HS-5 (cell line): ENCODE results near the gene ASTL.
"Not testable (repeated sequence)": the region's sequence is repeated elsewhere in the genome, so short reads cannot be mapped to it uniquely, and the experiment has no call there.

Experiments
- DNase-seq: peaks from one replicate; pipeline ENCODE4 v3.0.0-alpha.2; 2012; ENCODE audit warnings: low read depth

The ASTL gene

DNA sequence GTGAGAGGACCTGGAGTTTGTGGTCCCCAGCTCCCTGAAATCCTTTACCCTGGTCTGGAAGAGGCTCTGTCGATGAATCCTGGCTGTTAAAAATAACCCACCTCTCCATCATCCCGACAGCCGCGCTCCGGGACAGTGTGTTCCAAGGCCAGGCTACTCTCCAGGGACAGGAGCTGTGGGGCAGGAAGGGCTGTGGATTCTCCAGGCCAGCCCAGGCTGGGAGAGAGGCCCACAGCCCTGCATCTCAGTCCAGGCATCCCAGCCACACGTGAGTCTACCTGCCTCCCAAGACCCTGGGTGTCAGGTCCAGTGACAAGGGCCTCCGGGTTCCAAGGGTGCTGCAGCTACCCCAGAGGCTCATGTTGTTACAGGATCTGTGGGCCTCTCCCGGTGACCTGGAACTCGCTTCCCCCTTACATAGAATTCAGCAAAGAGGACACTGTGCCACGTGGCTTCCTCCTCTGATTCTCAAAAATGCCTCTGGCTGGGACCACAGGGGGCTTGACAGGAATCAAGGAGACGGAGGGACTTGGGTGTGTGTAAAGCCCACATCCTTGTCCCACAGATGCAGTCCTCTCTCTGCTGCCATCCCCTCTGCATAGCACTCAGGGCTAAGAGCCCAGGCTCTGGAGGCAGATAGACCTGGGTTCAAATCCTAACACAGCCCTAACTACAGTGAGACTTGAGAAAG, 39.3 kb downstream of the ASTL start:
- no peak for DNase-seq

DNA sequence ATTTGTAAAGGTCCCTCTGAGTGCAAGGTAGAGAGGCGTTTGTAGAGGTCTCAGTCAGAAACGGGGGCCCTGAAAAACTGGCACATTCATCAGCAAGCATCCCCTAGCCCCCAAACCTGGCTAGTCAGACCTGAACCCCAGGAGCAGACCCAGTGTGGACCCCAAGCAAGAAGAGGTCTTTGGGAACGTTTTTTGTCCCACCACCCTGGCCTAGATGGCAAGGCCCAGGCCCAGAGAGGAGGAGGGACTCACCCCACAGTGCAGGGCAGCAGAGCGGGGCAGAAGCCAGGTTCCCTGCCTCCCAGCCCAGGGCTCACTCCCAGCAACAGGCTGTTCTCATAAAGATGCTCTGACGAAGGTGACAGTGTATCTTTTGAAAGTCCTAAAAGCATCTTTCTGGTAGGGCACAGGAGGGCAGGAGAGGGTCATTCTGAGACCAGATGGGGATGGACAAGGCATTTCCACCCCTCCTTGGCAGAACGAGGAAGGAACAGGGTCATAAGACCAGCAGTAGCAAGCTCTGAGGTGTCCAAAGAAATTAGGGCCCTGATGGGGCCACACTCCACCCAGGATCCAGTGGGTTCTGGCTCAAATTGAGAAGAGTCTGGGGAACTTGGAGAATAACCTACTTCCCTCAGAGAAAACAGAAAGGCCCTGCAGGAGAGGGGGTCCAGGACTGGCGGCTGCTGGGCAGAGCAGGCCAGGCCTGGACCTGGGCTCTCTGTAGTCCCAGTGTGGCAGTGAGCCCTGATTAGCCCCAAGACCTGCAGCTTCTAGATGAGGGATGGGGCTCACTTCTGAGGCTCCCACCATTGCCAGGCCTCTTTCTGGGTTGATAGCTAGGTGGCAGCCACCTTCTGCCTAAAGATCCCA, 40.1 kb downstream of the ASTL start:
- no peak for DNase-seq

DNA sequence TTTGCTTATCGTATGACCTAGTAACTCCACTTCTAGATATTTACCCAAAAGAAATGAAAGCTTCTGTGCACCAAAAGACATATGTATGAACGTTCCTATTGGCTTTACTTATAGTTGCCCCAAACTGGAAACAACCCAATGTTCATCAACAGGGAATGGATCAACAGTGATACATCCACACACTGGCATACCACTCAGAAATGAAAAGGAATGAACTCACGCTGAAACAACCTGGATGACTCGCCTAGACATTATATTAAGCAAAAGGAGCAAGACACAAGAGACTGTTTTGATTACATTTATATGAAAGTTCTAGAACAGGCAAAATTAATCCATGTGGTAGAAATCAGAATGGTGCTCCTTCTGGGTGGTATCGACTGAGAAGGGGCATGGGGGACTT, 40.9 kb downstream of the ASTL start:
- no peak for DNase-seq

DNA sequence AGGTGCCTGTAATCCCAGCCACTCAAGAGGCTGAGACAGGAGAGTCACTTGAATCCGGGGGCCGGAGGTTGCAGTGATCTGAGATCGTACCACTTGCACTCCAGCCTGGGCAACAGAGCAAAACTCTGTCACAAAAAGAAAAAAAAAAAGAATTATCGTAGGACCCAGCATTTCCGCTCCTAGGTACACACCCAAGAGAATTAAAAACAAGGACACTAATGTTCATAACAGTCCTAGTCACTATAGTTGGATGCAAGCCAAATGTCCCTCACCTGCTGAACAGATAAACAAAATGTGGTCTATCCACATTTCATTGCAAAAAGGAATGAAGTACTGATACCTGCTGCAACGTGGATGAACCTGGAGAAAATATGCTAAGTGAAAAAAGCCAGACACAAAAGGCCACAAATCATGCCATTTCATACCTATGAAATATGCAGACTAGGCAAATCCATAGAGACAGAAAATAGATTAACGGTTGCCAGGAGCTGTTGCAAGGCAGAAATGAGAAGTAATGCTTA, 43.1 kb downstream of the ASTL start:
- no peak for DNase-seq

DNA sequence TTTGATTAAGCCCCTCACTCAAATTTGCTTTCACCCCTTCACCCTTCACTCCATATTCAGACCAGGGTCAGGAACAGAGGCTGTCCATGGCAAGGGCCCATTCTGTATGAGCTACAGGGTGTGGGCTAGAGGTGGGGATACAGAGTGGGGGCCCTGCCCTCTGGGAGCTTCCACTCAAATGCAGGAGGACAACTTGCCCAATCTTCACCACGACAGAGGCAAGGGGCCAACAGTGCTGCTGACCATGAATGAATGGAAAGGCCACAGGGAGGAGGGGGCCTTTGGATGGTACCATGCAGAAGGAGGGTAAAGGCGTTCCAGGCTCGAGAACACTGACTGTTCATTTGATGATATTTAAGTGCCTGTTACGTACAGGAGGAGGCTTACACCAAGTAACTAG, 44.8 kb downstream of the ASTL start:
- no peak for DNase-seq

DNA sequence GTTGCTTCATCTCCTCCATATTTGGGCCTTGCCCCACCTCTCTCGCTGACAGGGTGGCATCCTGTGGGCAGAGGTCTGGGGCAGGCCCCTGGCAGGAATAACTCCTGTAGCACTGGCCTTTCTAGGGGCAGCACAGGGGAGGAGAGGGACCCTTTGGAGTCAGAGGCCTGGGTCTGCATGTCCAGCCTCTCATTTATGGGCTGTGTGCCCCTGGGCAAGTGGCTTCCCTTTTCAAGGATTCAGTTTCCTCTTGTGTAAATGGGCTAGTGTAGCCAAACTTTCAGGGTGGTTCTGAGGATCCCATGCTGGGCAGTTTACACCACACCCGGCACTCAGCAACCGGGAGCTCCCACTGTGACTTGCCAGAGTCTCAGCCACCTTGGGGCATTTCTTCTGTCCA, 45.4 kb downstream of the ASTL start:
- DNase-seq: no peak

DNA sequence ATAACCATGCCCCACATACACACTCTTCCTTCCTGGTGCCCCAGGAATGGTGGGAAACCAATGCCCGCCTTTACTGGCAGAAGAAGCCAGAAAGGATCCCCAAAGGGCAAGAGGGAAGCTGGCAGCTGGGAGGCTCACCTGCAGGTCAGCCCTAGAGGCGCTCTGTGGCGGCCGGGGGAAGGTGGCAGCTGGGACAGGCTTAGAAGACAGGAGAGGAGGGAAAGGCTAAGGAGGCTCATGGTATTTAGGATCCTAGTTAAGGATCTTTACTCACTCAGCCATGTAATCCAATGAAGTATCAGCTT, 45.8 kb downstream of the ASTL start:
- DNase-seq: no peak

DNA sequence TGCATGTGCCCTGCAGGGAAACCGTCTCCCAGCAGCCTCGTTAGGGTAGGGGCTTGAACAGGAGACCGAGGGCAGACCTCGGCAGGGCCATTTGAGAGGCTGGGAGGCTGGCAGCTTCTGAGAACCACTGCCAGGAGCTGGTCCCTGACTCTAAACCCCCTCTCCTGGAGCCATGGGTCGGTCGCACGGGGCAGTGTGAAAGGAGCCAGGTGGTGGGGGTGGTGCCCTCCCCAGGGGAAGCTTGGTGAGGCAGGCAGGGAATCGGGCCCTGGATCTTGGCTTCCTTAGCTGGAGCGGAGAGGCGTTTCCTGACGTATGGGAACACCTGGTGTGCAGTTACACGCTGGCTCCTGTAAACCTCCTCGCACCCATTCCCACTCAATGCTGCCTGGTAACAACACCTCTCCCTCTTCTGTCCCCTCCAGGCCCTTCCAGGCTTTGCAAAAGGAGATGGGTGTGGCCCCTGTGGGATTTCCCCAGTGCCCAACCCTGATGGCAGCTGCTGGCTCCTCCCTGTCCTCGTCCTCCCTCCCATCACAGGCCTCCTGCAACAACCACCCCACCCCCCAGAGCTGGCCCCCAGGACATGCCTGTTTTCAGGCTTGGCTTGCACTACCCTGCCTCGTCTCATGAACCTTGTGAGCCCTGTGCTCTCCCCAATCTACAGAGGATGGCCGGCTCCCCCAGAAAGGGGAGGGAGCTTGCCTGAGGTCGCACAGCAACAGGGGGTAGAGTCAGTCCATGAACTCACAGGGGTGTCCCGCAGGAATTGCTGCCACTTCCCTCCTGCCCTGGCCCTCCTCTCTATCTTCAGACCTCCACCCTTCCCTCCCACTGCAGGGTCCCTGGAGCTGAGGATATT, 46.4 kb downstream of the ASTL start:
- DNase-seq: no peak

DNA sequence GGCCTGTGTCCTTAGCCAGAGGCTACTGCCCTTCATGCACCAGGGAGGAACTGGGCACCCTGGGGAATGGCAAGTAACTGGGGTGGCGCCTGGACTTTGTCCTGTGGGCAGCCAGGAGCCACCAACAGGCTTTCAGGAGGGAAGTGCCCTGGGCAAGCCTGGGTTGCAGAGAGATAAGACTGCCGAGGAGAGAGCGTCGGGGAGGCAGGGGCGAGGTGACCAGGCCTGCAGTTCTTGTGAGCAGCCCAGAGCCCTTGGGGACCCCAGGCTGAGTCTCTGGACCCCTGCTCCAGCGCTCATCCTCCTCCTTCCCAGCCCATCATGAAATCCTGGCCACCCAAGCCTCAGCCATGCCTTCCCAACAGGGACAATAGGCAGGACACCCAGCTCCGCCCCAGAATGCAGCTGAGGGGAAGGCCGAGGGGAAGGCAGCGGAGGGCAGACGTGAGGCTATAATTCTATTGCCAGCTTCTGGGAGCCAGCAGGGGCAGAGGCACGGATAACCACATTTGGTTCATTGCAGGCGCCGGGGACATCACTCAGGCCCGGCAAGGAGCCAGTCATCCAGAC, 47.1 kb downstream of the ASTL start:
- DNase-seq: no peak

DNA sequence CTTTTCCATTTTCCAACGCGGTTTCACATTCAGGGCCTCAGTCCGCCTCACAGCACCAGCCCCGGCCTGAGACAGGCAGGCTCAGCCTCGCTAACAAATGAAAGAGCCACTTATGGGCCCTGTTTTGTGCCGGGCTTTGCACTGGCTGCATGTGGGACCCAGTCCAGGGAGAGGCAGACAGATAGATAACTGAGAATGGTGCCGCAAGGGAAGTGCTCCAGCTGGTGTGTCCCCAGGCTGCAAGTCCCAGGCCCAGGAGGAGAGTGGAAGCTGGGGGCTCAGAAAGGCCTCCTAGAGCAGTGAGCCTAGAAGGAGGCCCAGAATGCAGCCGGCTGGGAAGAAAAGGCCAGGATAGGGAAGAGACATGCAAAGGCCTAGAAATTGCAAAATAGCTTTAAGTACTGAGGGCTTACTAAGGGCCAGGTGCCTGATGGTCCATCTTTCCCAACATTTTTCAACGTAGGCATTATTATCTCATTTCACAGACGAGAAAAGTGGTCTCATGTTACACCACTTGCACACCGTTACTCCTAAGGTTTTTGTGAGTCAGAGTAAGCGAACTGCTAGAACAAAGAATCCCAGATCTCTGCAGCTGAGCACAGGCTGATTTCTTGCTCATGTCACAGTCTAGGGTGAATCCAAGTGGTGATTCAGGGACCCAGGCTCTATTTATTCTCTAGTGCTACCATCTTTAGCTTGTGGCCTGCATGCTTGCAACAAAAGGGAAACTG, 47.9 kb downstream of the ASTL start:
- DNase-seq: no peak

DNA sequence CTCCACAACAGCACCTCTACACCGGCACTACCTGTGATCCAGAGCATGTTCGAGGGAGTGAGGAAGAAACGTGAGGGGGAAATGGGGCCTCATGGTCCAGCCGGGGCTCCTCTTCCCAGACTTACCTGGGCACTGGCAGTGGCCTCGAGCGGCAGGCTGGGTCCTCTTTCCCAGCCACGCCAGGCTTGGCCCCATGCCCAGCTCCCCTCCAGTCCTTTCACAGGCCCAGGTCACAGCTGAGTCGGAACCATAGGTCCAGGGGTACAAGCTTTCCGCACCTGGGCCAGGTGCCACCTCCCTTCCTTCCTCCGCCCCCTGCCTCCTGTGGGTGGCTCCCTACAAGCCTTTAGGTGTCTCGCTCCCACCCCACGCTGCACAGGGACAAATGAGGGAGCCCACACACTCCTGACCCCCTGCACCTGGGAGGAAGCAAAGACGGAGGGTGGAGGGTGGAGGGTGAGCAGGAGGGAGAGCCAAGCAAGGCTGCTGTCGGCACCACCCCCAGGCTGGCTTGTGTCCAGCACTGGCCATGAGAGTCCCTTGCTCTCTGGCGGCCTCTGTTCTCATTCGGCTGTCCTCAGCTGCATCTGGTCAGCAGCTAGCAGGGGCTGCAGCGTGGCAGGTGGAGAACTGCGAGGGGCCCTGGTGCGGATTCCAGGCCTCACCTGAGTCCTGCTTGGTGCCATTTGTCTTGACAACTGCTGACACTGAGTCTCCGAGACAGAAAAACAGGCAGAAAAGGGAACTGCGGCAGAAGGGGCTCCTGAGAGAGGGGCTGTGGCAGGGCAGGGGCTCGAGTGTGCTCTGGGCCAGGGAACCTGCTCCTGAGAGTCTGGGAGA, 48.7 kb downstream of the ASTL start:
- no peak for DNase-seq

DNA sequence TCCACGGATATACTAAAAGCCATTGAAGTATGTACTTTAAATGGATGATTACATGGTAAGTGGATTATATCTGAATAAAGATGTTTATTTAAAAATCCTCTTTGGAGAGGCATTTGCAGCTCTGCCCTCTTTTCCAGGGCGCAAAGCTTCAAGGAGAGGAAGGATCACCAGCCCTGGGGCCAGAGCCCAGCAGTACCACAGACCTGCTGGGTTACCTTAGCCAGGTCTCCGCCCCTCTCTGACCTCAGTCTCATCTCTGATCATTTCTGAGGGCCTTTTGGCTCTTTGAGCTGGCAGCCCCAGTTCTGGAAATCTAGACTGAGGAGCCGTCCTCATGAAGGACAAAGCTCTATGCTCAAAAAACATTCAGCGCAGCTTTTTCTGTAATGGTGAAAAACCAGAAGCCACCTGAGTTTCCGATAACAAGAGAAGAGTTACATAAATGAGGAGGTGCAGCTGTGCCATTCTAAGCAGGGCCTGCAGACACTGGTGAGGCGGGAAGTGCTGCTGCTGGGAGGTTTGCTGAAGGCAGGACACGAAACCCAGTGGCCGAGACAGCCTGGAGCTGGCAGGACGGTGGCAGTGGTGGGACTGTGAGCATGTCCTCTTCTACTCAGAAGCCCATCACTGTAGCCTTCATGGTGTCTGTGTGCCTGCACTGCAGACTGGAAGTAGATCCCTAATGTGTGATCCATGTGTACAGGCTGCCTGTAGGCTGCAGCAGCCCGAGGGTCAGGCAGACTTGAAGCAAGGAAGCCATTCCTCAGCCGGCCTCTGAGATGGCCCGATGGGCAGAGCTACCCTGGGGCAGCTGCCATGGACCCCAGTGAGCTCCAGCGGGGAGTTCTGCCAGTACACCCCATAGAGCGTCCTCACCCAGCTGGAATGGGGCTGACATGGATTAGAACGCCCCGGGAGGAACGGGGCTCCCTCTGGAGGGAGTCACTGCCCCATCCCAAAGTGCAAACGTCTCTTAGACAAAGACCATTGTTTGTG, 49.7 kb downstream of the ASTL start:
- DNase-seq: no peak

DNA sequence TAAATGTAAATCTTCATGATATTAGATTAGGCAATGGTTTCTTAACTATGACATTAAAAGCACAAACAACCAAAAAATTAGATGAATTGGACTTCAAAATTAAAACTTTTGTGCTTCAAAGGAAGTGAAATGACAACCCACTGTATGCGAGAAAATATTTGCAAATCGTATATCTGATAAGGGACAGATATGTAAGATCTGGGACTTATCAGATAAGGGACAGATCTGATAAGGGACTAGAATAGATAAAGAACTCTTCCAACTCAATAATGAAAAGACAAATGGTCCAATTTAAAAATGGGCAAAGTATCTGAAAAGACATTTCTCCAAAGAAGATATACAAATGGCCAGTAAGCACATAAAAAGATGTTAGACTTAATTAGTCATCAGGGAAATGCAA, 51.2 kb downstream of the ASTL start:
- no peak for DNase-seq

DNA sequence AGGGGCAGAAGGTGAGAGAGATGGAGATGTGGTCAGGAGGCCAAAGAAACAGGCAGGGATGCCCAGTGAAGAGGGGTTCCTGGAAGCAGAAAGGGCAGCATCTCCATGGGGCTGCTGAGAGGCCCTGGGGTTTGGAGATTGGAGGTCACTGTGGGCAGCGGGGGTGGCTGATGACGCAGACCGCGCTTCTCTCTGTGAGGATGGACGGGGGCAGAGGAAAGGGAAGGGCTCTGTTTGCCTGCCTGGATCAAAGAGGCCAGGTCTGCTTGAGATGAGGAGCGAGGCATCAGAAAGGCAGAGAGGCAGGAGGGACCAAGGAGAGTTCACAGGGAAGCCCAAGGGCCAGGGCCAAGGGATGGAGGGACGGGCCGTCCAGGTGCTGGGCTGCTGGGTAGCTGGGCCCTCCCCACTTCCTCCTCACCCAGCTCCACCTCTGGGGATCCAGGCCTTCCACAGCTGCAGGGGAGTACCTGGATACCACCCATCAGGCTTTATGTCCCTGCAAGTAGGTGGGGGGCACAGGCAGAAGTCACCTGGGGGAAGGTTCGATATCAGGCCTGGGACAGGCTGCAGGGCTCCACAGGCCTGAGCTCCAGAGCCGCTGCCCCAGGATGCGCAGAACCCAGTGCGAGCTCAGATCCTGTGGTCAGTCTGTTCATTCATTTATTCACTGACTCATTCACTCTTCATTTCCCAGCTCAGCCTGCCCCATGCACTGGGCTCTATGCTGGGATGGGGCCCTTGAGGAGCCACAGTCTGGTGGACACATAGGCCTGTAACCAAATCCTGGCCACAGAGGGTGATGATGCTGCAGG, 52.6 kb downstream of the ASTL start:
- no peak for DNase-seq

DNA sequence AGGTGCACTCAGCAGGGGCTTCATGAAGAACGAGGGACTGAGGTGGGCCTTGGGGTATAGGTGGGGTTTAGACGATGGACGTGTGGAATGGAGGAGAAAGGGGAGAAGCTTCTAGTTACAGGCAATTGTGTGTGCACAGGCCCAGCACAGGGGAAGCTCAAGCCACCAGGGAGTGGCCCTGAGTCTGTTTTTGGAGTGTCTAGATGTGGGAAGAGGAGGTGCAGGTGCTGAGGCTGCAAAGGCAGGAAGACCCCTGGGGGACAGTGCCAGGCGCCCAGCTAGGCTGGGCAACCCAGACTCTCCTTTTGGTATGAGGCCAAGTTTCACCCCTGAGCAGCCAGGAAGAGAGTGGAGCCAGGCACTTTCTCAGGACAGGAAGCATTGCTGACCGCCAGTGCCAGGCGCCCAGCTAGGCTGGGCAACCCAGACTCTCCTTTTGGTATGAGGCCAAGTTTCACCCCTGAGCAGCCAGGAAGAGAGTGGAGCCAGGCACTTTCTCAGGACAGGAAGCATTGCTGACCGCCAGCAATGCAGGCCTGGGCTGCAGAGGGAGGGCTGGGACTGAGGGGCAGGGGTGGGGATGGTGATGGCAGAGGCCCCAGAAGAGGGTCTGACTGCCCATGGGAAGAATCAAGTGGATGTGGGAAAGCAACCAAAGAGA, 53.3 kb downstream of the ASTL start:
- not testable (repeated sequence) for DNase-seq

DNA sequence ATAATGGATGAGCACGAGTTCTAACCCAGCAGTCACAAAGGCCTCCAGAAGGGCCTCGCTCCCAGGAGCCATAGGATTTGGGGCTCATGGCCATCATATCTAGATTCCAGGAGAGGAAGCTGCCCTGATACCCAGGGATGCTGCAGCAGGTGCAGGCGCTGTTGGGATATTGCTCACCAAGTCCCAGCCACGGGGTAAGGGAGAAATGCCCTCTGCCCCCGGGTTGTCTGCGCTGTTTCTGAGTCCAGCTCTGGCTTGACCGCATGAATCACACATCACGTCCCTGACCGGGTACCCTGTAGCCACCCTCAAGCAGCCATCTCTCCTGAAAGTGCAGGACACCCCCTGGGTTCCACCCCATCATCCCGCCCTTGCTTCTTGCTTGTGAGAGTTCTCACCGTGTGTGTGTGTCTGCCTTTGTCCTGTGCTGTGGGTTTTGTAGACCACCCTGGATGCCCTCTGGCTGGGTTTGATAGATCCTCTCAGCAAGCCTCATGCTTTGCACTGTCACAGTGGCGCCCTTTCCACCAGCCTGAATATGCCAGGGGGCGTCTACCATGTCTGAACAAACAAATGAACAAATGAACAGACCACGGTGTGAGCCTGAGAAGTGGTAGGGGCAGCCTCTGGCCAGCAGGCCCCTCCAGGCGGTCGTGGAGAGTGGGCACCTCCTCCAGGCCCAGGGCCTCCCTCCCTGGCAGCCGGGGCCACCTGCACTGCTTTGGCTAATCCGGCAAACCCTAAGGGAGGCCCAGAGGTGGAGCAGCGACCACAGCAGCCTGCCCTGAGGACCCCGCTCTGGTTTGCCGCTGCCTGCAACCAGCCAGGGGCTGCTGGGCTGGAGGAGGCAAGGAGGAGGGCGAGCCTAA, 54.1 kb downstream of the ASTL start:
- no peak for DNase-seq
